HUES48 (cell line): Measurements from ENCODE around the gene DLG2.

Source experiments
- H3K27ac ChIP-seq: one replicate; pipeline ENCODE4 v1.7.0; 2013; ENCODE audit warnings: low read depth, low read length, inconsistent platforms
- H3K27me3 ChIP-seq: 2 replicates; pipeline ENCODE4 v1.6.1; 2013; ENCODE audit warnings: mild to moderate bottlenecking, low read length; ENCODE audit not compliant: control insufficient read depth, insufficient read depth
- H3K36me3 ChIP-seq: 2 replicates; pipeline ENCODE4 v1.6.1; 2013; ENCODE audit warnings: low read length; ENCODE audit not compliant: control insufficient read depth, insufficient read depth
- H3K4me1 ChIP-seq: 2 replicates; pipeline ENCODE4 v1.6.1; 2013; ENCODE audit warnings: mild to moderate bottlenecking, low read length; ENCODE audit not compliant: control insufficient read depth, insufficient read depth
- H3K4me3 ChIP-seq: 2 replicates; pipeline ENCODE4 v1.5.1; 2013; ENCODE audit warnings: mild to moderate bottlenecking, low read depth, low read length
- H3K9ac ChIP-seq: 2 replicates; pipeline ENCODE4 v1.6.1; 2013; ENCODE audit warnings: mild to moderate bottlenecking, low read depth, low read length, moderate library complexity
- H3K9me3 ChIP-seq: 2 replicates; pipeline ENCODE4 v1.6.1; 2013; ENCODE audit warnings: low read length; ENCODE audit not compliant: control insufficient read depth, insufficient read depth

Gene DLG2

DNA sequence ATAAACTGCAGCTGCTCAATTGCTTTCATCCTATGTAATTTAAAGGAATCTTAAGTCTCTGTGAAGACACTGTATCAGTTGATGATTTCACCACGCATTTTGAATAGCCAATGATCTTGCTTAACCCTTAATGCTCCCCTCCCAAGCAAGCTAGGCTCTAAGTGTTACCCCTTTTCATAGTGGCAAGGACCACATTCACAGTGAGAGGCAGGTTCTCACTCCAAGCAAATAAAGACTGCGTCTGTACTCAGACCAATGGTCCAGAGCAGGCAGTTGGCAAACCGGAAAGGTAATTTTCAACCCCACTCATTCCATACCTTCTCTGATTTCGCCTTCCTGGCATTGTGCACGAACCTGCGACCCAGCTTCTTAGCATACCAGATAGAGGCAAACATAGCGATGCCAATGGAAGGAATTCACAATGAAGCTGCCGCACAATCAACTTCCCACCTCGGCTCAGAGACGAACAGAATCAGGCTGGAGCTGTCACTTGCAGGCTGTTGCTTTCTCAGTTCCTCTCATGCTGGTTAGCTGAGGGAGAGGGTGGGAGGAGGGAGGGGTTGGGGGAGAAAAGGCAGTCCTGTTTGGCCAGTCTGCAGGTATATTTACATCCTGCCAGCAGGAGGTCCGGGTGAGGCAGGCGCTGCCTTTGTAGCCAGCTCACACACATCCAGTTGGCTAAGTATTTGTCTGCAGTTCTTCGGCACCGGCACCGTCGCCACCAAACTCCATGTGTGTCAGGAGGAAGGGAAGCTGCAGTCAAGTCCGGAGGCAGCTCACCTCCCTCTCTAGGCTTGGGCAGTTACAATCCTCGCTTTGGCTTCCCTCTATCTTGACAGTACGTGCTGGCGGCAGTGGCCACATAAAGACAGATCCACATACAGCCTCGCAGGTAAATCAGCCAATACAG is 1189.8 kb downstream of the DLG2 start:
- peak overlapping the region; percentile 62 for H3K4me3 ChIP-seq
- no peaks in the 10 kb centered on the region for H3K9me3 ChIP-seq
- H3K27me3 ChIP-seq = no peaks in the 10 kb centered on the region
- no peaks in the 10 kb centered on the region for H3K36me3 ChIP-seq
- H3K27ac ChIP-seq = peak overlapping the region; percentile 51
- H3K9ac ChIP-seq = no peak overlapping the region
- H3K4me1 ChIP-seq = peaks cover 15% of the 10 kb centered on the region

GRCh38 chr11:84430661-84431060 is 1196.5 kb downstream of the DLG2 start:
- H3K36me3 ChIP-seq = no peaks in the 10 kb centered on the region

GRCh38 chr11:84425673-84426072 is 1201.5 kb downstream of the DLG2 start:
- Histone ChIP-seq H3K4me1 (peaks cover 20% of the 10 kb centered on the region), H3K4me3 (no peak overlapping the region), H3K27ac (no peak overlapping the region), H3K9ac (no peak overlapping the region), H3K27me3 (no peaks in the 10 kb centered on the region), H3K36me3 (no peaks in the 10 kb centered on the region), H3K9me3 (no peaks in the 10 kb centered on the region)

More at GRCh38 chr11:84430661-84431060, 1196.5 kb downstream of the DLG2 start:
- Histone ChIP-seq H3K27ac (no peak overlapping the region), H3K4me3 (no peak overlapping the region), H3K27me3 (no peaks in the 10 kb centered on the region), H3K9me3 (no peaks in the 10 kb centered on the region), H3K9ac (no peak overlapping the region), H3K4me1 (peaks cover 12% of the 10 kb centered on the region)

DNA sequence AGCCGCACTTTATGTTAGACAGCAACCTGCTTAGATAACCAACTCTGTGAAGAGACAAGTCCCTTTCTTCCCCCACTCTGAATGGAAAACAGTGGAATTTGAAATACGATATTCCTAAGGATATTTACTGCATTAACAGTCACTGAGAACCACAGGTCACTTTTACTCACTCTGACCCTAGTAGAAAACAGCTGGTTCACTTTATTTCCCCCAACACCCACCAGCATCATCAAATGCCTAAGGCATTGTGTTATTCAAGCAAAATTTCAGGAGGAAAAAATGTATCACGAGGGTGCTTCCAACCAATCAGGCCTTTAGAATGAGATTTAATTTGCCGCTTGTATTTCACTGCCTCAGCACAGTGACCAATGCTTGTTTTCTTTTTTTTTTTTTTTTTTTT is 1206.9 kb downstream of the DLG2 start:
- Histone ChIP-seq H3K9me3 (no peaks in the 10 kb centered on the region), H3K27me3 (no peaks in the 10 kb centered on the region), H3K36me3 (no peaks in the 10 kb centered on the region), H3K4me3 (no peak overlapping the region), H3K27ac (no peak overlapping the region), H3K9ac (no peak overlapping the region), H3K4me1 (peaks cover 18% of the 10 kb centered on the region)

DNA sequence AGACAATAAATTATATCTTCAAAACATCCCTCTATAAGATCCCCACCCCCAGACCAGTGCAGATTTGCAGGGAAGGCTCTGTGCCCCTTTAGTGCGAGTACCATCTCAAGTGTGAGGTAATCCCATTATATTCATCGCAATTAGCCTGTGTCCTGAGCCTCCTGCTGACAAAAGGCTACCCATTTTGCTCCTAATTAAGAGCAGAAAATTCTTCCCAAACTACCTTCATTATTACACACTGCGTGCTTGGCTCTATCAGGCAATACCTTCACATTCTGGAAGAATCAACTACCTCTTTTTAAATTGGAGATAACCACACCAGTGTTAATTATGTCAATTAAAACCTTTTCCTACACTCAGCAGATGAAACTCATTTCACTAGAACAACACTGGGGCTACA is 1207.5 kb downstream of the DLG2 start:
- Histone ChIP-seq H3K27ac (no peak overlapping the region), H3K4me1 (peaks cover 13% of the 10 kb centered on the region), H3K4me3 (no peak overlapping the region), H3K9ac (no peak overlapping the region), H3K27me3 (no peaks in the 10 kb centered on the region), H3K9me3 (no peaks in the 10 kb centered on the region), H3K36me3 (no peaks in the 10 kb centered on the region)

GRCh38 chr11:84414920-84415319 is 1212.2 kb downstream of the DLG2 start:
- Histone ChIP-seq H3K9ac (no peak overlapping the region), H3K36me3 (no peaks in the 10 kb centered on the region), H3K27ac (no peak overlapping the region), H3K4me1 (peaks cover 10% of the 10 kb centered on the region; the same call in 1 of the 2 replicates), H3K27me3 (no peaks in the 10 kb centered on the region), H3K4me3 (no peak overlapping the region), H3K9me3 (no peaks in the 10 kb centered on the region)

DNA sequence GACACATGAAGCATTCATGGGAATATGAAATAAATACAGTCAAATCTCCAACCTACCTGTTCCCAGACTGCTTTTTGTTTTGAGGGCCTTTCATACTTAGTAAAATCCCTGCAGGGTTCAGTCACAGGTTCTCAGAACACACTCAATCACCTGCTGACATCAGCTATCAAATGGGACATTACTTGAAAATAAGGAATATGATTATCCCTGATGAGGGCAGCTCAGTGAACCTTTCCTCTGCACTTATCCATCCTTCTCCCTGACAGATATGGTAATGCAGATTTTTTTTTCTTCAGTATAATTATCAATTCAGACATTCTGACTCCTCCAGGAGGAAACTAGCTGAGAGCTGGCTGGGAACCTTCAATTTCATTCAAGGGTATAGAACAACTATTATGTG is 1213.6 kb downstream of the DLG2 start:
- Histone ChIP-seq H3K36me3 (no peaks in the 10 kb centered on the region), H3K4me3 (no peak overlapping the region), H3K27me3 (no peaks in the 10 kb centered on the region), H3K9me3 (no peaks in the 10 kb centered on the region), H3K9ac (no peak overlapping the region), H3K27ac (no peak overlapping the region), H3K4me1 (peaks cover 15% of the 10 kb centered on the region)

GRCh38 chr11:84412862-84413261 is 1214.3 kb downstream of the DLG2 start:
- H3K27me3 ChIP-seq = no peaks in the 10 kb centered on the region
- no peaks in the 10 kb centered on the region for H3K36me3 ChIP-seq
- H3K9me3 ChIP-seq = no peaks in the 10 kb centered on the region
- peaks cover 15% of the 10 kb centered on the region for H3K4me1 ChIP-seq
- H3K4me3 ChIP-seq = no peak overlapping the region
- no peak overlapping the region for H3K9ac ChIP-seq
- no peak overlapping the region for H3K27ac ChIP-seq

DNA sequence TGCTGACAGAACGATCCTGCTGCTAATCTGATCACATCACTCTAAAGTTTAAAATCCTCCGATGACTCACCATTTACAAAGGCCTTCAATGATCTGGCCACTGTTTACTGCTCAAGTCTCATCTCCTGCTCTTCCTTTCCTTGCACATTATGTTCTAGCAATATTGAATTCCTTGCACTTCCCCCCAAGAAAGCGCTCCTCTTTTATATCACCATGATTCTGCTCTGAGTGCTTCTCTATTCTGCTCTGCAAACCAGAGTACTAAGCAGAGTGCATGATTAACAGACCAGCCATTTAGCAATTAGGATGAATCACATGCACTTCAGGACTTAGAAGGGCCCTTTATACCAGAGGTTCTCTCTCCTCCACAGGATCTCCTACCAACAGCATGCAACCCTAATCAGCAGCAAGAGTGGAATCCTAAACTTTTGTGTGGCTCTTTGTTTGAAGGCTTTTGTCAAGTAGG is 1218.2 kb downstream of the DLG2 start:
- no peaks in the 10 kb centered on the region for H3K9me3 ChIP-seq
- peak overlapping the region; percentile 56 for H3K27ac ChIP-seq
- H3K9ac ChIP-seq = no peak overlapping the region
- H3K36me3 ChIP-seq = no peaks in the 10 kb centered on the region
- H3K4me1 ChIP-seq = peaks cover 15% of the 10 kb centered on the region
- no peaks in the 10 kb centered on the region for H3K27me3 ChIP-seq
- no peak overlapping the region for H3K4me3 ChIP-seq

DNA sequence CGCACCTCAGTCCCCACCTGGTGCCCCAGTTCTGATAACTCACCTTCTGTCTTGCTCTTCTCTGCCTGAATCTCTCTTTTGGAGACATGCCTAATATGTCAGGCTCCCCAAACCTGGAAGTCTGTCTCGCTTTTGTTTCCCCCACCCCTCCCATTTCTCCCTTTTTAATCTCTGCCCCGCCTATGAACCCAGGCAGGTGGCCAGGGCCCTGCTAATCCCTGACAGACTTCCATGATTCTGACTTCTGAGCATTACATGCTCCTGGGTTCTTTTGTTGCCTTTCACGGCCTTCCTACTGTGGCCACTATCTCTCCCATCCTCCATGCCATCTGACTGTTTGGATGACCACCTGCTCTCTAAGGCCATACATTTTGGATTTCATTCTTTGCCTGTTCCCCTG is 1220.1 kb downstream of the DLG2 start:
- no peak overlapping the region for H3K9ac ChIP-seq
- peaks cover 15% of the 10 kb centered on the region for H3K4me1 ChIP-seq
- H3K9me3 ChIP-seq = no peaks in the 10 kb centered on the region
- H3K36me3 ChIP-seq = no peaks in the 10 kb centered on the region
- no peaks in the 10 kb centered on the region for H3K27me3 ChIP-seq
- no peak overlapping the region for H3K27ac ChIP-seq
- H3K4me3 ChIP-seq = no peak overlapping the region

GRCh38 chr11:84398017-84398626 is 1229.0 kb downstream of the DLG2 start:
- Histone ChIP-seq H3K9ac (no peak overlapping the region), H3K9me3 (no peaks in the 10 kb centered on the region), H3K36me3 (no peaks in the 10 kb centered on the region), H3K4me3 (no peak overlapping the region), H3K4me1 (peaks cover 6% of the 10 kb centered on the region; the same call in 1 of the 2 replicates), H3K27ac (no peak overlapping the region), H3K27me3 (no peaks in the 10 kb centered on the region)
